ENCODE results near the gene GKN2. TPM values are rescaled to one million over a fixed set of nuclear protein-coding genes. Genes with fewer than 3 reads are reported as not detected.

GKN2 gene
- total and polyA plus RNA-seq, 4 donors = 3.4 to 429 (median 102) TPM

GRCh38 chr2:68946117-68946516 is 6.6 kb downstream of the GKN2 start:
- WGBS, 2 donors = 44% methylated on average over 3 of the region's 3 CpGs
- ATAC-seq (ENCODE audit: insufficient read depth, low FRiP score) (peak; percentile 55), DNase-seq (peak in 2 of 3 donors; percentile 33)
- TF ChIP-seq CTCF (IDR thresholded peaks at IDR 0.05; ENCODE audit: control extremely low read depth, extremely low read depth) = no peak
- Histone ChIP-seq H3K4me3 (no peak overlapping the region), H3K9me3 (ENCODE audit: control insufficient read depth in 4 of 4, insufficient read depth in 3 of 4, low read length in 3 of 4) (no peaks in the 10 kb centered on the region), H3K27ac (ENCODE audit: low read depth in 1 of 2, low read length in 1 of 2) (no peak overlapping the region), H3K36me3 (ENCODE audit: control insufficient read depth in 4 of 4, insufficient read depth in 4 of 4, low read length in 4 of 4) (no peaks in the 10 kb centered on the region), H3K4me1 (ENCODE audit: control insufficient read depth in 5 of 5, insufficient read depth in 5 of 5, low read length in 5 of 5) (peaks cover 0 to 7% (median 0%) of the 10 kb centered on the region in 5 donors), H3K9ac (ENCODE audit: insufficient read depth in 1 of 2, low read length in 2 of 2) (no peak overlapping the region), H3K27me3 (ENCODE audit: control insufficient read depth in 3 of 3, insufficient read depth in 3 of 3, low read length in 2 of 3) (no peaks in the 10 kb centered on the region)

GRCh38 chr2:68943581-68944568 is 8.8 kb downstream of the GKN2 start:
- Histone ChIP-seq H3K4me3 (no peak overlapping the region), H3K4me1 (ENCODE audit: control insufficient read depth in 5 of 5, insufficient read depth in 5 of 5, low read length in 5 of 5) (peaks cover 0 to 7% (median 0%) of the 10 kb centered on the region in 5 donors), H3K9ac (ENCODE audit: insufficient read depth in 1 of 2, low read length in 2 of 2) (peak overlapping the region in 1 of 2 donors; percentile 63), H3K9me3 (ENCODE audit: control insufficient read depth in 4 of 4, insufficient read depth in 3 of 4, low read length in 3 of 4) (no peaks in the 10 kb centered on the region), H3K27ac (ENCODE audit: low read depth in 1 of 2, low read length in 1 of 2) (peak overlapping the region in 1 of 2 donors; percentile 49), H3K27me3 (ENCODE audit: control insufficient read depth in 3 of 3, insufficient read depth in 3 of 3, low read length in 2 of 3) (no peaks in the 10 kb centered on the region), H3K36me3 (ENCODE audit: control insufficient read depth in 4 of 4, insufficient read depth in 4 of 4, low read length in 4 of 4) (no peaks in the 10 kb centered on the region)
- DNase-seq = peak; percentile 79 to 89 (median 87)
- TF ChIP-seq CTCF (IDR thresholded peaks at IDR 0.05; ENCODE audit: control extremely low read depth, extremely low read depth) = peak; percentile 65
- ATAC-seq (ENCODE audit: insufficient read depth, low FRiP score) = peak; percentile 43
- WGBS, 2 donors = 43 to 49% methylated on average over 27 of the region's 27 CpGs

GRCh38 chr2:68942827-68943226 is 9.9 kb downstream of the GKN2 start:
- no peak for DNase-seq
- Histone ChIP-seq H3K36me3 (ENCODE audit: control insufficient read depth in 4 of 4, insufficient read depth in 4 of 4, low read length in 4 of 4) (no peaks in the 10 kb centered on the region), H3K27ac (ENCODE audit: low read depth in 1 of 2, low read length in 1 of 2) (no peak overlapping the region), H3K9me3 (ENCODE audit: control insufficient read depth in 4 of 4, insufficient read depth in 3 of 4, low read length in 3 of 4) (no peaks in the 10 kb centered on the region), H3K27me3 (ENCODE audit: control insufficient read depth in 3 of 3, insufficient read depth in 3 of 3, low read length in 2 of 3) (no peaks in the 10 kb centered on the region), H3K4me1 (ENCODE audit: control insufficient read depth in 5 of 5, insufficient read depth in 5 of 5, low read length in 5 of 5) (peaks cover 0 to 7% (median 0%) of the 10 kb centered on the region in 5 donors), H3K4me3 (no peak overlapping the region), H3K9ac (ENCODE audit: insufficient read depth in 1 of 2, low read length in 2 of 2) (no peak overlapping the region)
- no peak for TF ChIP-seq CTCF (IDR thresholded peaks at IDR 0.05; ENCODE audit: control extremely low read depth, extremely low read depth)
- ATAC-seq (ENCODE audit: insufficient read depth, low FRiP score) = no peak

All from lung (tissue), 12 donors.